8988T (cell line): ENCODE data around the gene CREB5.

ENCODE experiments used
- DNase-seq: peaks from one replicate; pipeline ENCODE4 v3.0.0; 2011

The CREB5 gene

DNA sequence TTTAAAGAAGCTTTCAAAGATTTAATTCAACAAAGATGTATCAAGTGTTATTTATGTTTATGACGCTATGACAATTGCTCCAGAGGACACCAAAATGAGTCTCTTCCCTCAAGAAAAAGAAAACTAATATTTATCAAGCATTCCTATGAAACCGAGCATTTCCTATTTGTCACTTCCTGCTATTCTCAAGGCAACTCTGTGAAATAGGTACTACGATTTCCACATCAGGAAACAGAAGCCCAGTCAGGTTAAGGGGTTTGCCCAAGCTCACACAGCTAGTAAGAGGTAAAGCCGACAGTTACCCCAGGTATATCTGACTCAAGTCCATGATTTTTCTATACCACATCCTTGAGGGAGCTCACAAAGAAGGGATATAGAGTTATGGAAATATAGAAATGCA is 459.9 kb downstream of the CREB5 start:
- no peak for DNase-seq

DNA sequence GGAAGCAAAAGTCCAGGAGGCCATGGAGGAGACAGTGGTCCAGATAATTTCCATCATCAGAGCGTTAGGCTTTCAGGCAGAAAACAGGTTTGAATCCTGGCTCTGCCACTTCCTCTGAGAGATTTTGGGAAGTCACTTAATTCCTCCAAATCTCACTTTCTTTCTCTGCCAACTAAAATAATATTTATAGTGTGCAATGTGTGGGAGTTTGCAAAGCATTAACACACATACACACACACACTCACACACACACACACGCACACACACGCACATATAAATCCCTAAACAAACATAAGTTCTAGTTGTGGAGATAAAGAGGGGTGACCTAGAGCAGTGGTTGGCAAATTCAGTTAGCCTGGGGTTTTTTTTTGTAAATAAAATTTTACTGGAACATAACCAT is 461.0 kb downstream of the CREB5 start:
- no peak for DNase-seq

DNA sequence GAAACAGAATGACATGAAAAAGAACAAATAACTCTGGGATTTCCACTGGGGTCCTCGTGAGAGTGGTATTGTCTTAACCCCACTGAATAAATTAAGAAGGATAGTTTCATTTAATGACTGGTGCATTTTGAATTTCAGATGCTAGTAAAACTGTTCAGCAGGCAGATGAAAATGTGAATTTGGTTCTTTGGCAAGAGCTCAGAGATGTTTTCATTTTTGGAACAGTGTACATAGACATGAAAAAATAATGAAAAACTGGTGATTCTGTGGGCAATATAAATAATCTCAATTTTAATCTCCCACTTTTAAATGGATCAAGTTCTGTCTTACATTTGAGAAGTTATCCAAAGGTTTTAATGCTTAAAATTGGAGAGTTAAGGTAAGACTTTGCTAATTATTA is 461.7 kb downstream of the CREB5 start:
- no peak for DNase-seq
